Adipocyte (in vitro differentiated cells): ENCODE results near the gene MZT2A.
"Not testable (repeated sequence)": the region's sequence is repeated elsewhere in the genome, so short reads cannot be mapped to it uniquely, and the experiment has no call there.

Experiments
- DNase-seq: peaks from one replicate; pipeline ENCODE4 v3.0.0-alpha.2; 2015; ENCODE audit warnings: low read depth
- H3K27me3 ChIP-seq: replicated peaks from 2 replicates; pipeline ENCODE4 v1.7.0; 2013; ENCODE audit warnings: mild to moderate bottlenecking, low read length, moderate library complexity; ENCODE audit not compliant: control insufficient read depth, insufficient read depth
- H3K36me3 ChIP-seq: 2 replicates; pipeline ENCODE4 v1.7.0; 2013; ENCODE audit warnings: low read length, mild to moderate bottlenecking, moderate library complexity; ENCODE audit not compliant: control insufficient read depth, insufficient read depth, severe bottlenecking
- H3K4me1 ChIP-seq: 2 replicates; pipeline ENCODE4 v1.7.0; 2013; ENCODE audit warnings: mild to moderate bottlenecking, low read length, moderate library complexity; ENCODE audit not compliant: control insufficient read depth, insufficient read depth
- H3K4me3 ChIP-seq: 2 replicates; pipeline ENCODE4 v1.7.0; 2013; ENCODE audit warnings: mild to moderate bottlenecking, low read length, moderate library complexity
- H3K9ac ChIP-seq: 2 replicates; pipeline ENCODE4 v1.7.0; 2013; ENCODE audit warnings: mild to moderate bottlenecking, low read length, moderate library complexity
- H3K9me3 ChIP-seq: 2 replicates; pipeline ENCODE4 v1.7.0; 2013; ENCODE audit warnings: mild to moderate bottlenecking, low read length, moderate library complexity; ENCODE audit not compliant: control insufficient read depth

The MZT2A gene

GRCh38 chr2:131518531-131518930 is 26.3 kb upstream of the MZT2A start:
- peaks cover 11% of the 10 kb centered on the region for H3K36me3 ChIP-seq

GRCh38 chr2:131517856-131518255 is 25.7 kb upstream of the MZT2A start:
- DNase-seq, H3K27me3 ChIP-seq, H3K4me3 ChIP-seq, H3K4me1 ChIP-seq, H3K9ac ChIP-seq, H3K9me3 ChIP-seq: not testable (repeated sequence)
- H3K36me3 ChIP-seq = peaks cover 11% of the 10 kb centered on the region

More at GRCh38 chr2:131518531-131518930, 26.3 kb upstream of the MZT2A start:
- not testable (repeated sequence) for H3K9ac ChIP-seq, H3K4me1 ChIP-seq, H3K27me3 ChIP-seq, H3K4me3 ChIP-seq, DNase-seq, H3K9me3 ChIP-seq

- H3K4me3 ChIP-seq = no peak overlapping the region
- peaks cover 11% of the 10 kb centered on the region for H3K36me3 ChIP-seq
- H3K4me1 ChIP-seq = no peaks in the 10 kb centered on the region
- H3K9ac ChIP-seq = no peak overlapping the region
- DNase-seq = no peak
- no peaks in the 10 kb centered on the region for H3K27me3 ChIP-seq
- H3K9me3 ChIP-seq = no peaks in the 10 kb centered on the region
Observed at GRCh38 chr2:131517106-131517831, 25.1 kb upstream of the MZT2A start.

GRCh38 chr2:131516621-131517020 is 24.4 kb upstream of the MZT2A start:
- DNase-seq, H3K27me3 ChIP-seq, H3K9ac ChIP-seq, H3K4me1 ChIP-seq, H3K9me3 ChIP-seq, H3K4me3 ChIP-seq: not testable (repeated sequence)
- H3K36me3 ChIP-seq = peaks cover 11% of the 10 kb centered on the region

- Histone ChIP-seq H3K4me3 (no peak overlapping the region), H3K9me3 (no peaks in the 10 kb centered on the region), H3K27me3 (no peaks in the 10 kb centered on the region), H3K9ac (no peak overlapping the region), H3K36me3 (peaks cover 11% of the 10 kb centered on the region), H3K4me1 (no peaks in the 10 kb centered on the region)
- no peak for DNase-seq
Observed at GRCh38 chr2:131516011-131516410, 23.8 kb upstream of the MZT2A start.

DNA sequence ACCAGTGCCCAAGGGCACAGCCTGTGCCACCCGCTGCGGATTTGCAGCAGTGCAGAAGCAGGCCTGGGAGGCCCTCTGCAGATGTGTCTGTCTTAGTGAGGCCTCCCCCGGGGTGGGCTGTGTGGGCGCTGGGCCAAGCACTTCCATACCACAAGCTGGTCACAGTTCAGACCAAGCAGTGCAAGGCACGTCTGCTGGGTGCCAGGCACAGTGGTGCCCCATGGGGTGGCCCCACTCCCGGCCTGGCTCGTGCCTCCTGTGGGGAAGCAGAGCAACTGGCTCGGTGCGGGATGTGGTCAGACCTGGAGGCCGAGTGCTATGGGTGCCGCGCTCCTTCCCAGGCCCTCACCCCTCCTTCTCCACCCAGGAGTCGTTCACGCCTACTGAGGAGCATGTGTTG is 23.0 kb upstream of the MZT2A start:
- H3K27me3 ChIP-seq, H3K4me1 ChIP-seq, DNase-seq: not testable (repeated sequence)

DNA sequence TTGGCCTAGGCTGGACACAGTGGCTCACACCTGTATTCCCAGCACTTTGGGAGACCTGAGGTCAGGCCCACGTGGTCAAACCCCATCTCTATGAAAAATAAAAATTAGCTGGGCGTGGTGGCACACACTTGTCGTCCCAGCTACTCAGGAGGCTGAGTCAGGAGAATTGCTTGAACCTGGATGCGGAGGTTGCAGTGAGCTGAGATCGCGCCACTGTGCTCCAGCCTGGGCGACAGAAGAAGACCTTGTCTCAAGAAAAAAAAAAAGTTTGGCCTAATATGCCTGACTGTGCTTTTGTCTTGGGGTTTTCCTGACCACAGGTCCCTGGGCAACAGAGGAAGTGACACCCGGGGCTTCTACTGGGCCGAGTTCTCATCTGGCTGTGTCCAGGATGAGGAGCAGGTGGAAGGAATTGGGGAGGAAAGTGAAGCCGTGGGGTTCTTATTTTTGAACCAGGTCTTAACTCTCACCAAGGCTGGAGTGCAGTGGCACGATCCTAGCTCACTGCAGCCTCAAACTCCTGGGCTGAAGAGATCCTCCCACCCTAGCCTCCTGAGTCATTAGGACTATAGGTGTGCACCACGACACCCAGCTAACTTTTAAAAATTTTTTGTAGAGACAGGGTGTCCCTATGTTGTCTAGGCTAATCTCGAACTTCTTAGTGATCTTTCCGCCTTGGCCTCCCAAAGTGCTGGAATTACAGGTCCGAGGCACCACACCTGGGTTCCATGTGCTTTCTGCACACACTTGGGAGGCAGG is 22.4 kb upstream of the MZT2A start:
- H3K9me3 ChIP-seq, DNase-seq, H3K9ac ChIP-seq, H3K4me1 ChIP-seq, H3K4me3 ChIP-seq, H3K27me3 ChIP-seq: not testable (repeated sequence)
- H3K36me3 ChIP-seq = peaks cover 14% of the 10 kb centered on the region

More for the DNA sequence above, 23.0 kb upstream of the MZT2A start:
- peaks cover 11% of the 10 kb centered on the region for H3K36me3 ChIP-seq
- H3K9ac ChIP-seq, H3K9me3 ChIP-seq, H3K4me3 ChIP-seq: not testable (repeated sequence)

DNA sequence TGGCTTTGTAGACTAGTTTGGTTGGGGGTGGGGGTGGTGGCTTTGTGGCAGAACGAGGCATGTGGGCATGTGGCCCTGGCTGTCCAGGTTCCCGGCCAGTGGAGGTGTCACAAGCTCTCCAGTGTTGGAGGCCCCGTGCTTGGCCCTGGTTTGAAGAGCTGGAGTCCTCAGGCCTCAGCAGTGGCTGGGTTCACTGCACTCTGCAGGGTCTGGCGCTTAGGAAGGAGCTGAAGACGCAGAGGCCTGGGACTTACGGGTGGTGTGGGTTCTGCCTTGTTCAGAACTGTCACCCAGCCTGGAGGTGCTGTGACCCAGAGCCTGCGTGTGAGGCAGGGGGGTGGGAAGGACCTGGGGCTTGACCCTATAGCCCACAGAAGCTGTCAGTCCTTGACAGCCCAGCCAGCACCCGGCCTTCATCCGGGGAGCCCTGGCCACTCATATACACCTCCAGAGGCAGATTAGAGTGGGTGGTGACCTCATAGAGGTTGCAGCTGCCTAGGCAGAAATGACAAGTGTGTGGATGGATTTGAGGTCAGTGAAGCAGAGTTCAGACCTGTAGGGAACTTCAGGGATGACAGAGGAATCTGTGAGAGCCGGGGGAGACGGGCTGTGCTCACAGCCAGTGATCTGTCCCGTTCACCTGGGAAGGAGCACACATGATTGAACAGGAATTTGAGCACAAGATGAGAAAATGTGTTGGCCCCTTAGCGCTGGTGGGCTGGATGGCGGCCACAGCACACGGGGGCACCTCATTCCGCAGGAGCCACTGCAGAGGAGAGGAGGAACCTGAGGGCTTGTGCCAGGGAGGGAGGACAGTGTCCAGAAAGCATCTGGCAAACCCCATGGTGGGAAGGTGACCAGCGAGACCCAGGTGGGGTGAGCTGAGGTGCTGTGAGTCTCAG is 20.0 kb upstream of the MZT2A start:
- not testable (repeated sequence) for H3K9ac ChIP-seq, H3K4me3 ChIP-seq, H3K4me1 ChIP-seq, H3K27me3 ChIP-seq, H3K9me3 ChIP-seq, DNase-seq
- H3K36me3 ChIP-seq = peaks cover 22% of the 10 kb centered on the region

DNA sequence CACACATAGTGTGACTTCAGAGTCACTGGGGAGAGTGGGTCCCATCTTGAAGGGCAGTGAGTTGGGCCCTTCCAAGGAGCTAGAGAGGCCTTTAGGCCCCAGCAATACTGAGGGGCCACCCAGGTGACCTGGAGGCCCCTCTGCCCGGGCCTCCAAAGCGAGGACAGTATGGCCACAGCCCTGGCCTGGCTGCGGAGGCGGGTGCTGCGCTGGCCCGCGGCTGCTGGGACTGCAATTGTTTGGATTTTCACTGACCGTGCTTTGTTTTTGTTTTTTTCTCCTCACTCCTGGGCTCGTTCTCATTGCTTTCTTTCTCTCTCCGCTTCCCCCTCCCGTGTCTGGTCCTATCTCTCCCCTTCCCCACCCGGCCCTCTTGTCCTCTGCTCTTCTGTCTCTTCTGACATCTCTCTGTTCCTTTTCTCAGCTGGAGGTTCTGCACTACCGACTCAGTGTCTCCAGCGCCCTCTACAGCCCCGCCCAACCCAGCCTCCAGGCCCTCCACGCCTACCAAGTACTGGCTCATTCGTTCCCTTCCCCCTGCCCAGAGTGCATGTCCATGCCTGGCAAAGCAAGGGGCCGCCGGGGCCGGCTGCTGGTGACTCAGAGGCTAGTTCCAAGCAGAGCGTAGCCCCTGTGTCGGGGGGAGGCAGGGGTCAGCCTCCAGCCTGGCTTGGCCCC is 19.2 kb upstream of the MZT2A start:
- not testable (repeated sequence) for H3K9me3 ChIP-seq, H3K9ac ChIP-seq, H3K4me1 ChIP-seq, DNase-seq, H3K27me3 ChIP-seq, H3K4me3 ChIP-seq
- H3K36me3 ChIP-seq = peaks cover 30% of the 10 kb centered on the region

DNA sequence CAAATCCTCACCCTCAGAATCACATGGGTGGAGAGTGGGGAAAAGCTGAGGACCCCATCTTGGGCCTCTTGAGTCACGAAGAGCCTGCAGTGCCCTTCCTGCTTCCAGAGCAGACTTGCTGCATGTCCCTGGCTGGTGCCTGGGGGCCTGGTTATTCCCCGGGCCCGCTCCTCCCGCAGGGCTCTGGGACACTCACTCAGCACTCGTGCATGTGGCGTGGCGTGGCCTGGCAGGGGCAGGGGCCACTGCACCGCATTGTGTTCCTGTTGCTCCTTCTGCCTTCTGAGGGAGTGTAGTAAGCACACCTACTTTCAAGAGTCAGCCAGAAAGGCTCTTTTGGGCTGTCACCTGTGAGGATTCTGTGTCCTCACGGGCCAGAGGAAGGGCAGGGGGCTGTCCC is 17.4 kb upstream of the MZT2A start:
- no peak for DNase-seq
- Histone ChIP-seq H3K27me3 (no peaks in the 10 kb centered on the region), H3K9me3 (no peaks in the 10 kb centered on the region), H3K36me3 (peaks cover 39% of the 10 kb centered on the region), H3K9ac (no peak overlapping the region), H3K4me3 (no peak overlapping the region), H3K4me1 (no peaks in the 10 kb centered on the region)
